GM12865 (cell line): ENCODE results near the gene HAUS6.

Experiments used
- DNase-seq: peaks from one replicate; pipeline ENCODE4 v3.0.0; 2010; ENCODE audit warnings: low read depth
- H3K4me3 ChIP-seq: 2 replicates; pipeline ENCODE4 v1.5.1; 2011; ENCODE audit warnings: mild to moderate bottlenecking, low read depth, low read length, control low read depth
- CTCF ChIP-seq: IDR thresholded peaks from 2 replicates; pipeline ENCODE4 v1.5.1; 2011; ENCODE audit warnings: low read length, control low read depth, low read depth, inconsistent platforms; ENCODE audit not compliant: insufficient read depth; ENCODE audit errors: missing control alignments

The HAUS6 gene

GRCh38 chr9:19127871-19128500 is 25.3 kb upstream of the HAUS6 start:
- H3K4me3 ChIP-seq = peak overlapping the region; percentile 96
- peak; percentile 66 for DNase-seq
- no peak for TF ChIP-seq CTCF

- no peak for DNase-seq
- H3K4me3 ChIP-seq = no peak overlapping the region; the same call in 1 of the 2 replicates
- TF ChIP-seq CTCF = no peak
These were observed 21.7 kb upstream of the HAUS6 start for GRCh38 chr9:19124430-19124793.

GRCh38 chr9:19122490-19123042 is 19.9 kb upstream of the HAUS6 start:
- no peak for DNase-seq
- H3K4me3 ChIP-seq = no peak overlapping the region
- no peak for TF ChIP-seq CTCF

- H3K4me3 ChIP-seq = no peak overlapping the region
- DNase-seq = no peak
- no peak for TF ChIP-seq CTCF
These were observed 18.2 kb upstream of the HAUS6 start for GRCh38 chr9:19120877-19121276.

GRCh38 chr9:19119801-19120440 is 17.2 kb upstream of the HAUS6 start:
- no peak overlapping the region for H3K4me3 ChIP-seq
- TF ChIP-seq CTCF = no peak
- no peak for DNase-seq

GRCh38 chr9:19119246-19119645 is 16.5 kb upstream of the HAUS6 start:
- TF ChIP-seq CTCF = no peak
- no peak for DNase-seq
- H3K4me3 ChIP-seq = no peak overlapping the region
